Mesendoderm (in vitro differentiated cells): ENCODE results near the gene TMEM126B.
"Not testable (repeated sequence)": the region's sequence is repeated elsewhere in the genome, so short reads cannot be mapped to it uniquely, and the experiment has no call there.

Experiments
- DNase-seq: peaks from one replicate; pipeline ENCODE4 v3.0.0; 2013
- H2AK5ac ChIP-seq: 2 replicates; pipeline ENCODE4 v1.6.1; 2013; ENCODE audit warnings: low read length, inconsistent platforms
- H2BK120ac ChIP-seq: 2 replicates; pipeline ENCODE4 v1.6.1; 2013; ENCODE audit warnings: low read depth, mild to moderate bottlenecking, low read length, moderate library complexity, mixed read lengths
- H2BK15ac ChIP-seq: replicated peaks from 2 replicates; pipeline ENCODE4 v1.6.1; 2013; ENCODE audit warnings: low read depth, mild to moderate bottlenecking, moderate library complexity
- H2BK5ac ChIP-seq: 2 replicates; pipeline ENCODE4 v1.6.1; 2013; ENCODE audit warnings: low read length, inconsistent platforms
- H3K18ac ChIP-seq: 2 replicates; pipeline ENCODE4 v1.6.1; 2013; ENCODE audit warnings: mild to moderate bottlenecking, low read length, mixed read lengths
- H3K23ac ChIP-seq: one replicate; pipeline ENCODE4 v1.6.1; 2013; ENCODE audit warnings: low read length
- H3K27ac ChIP-seq: 2 replicates; pipeline ENCODE4 v1.5.1; 2013; ENCODE audit warnings: low read depth, mild to moderate bottlenecking, inconsistent platforms, low read length, moderate library complexity
- H3K27me3 ChIP-seq: 2 replicates; pipeline ENCODE4 v1.6.1; 2013; ENCODE audit warnings: low read length, control low read depth, mild to moderate bottlenecking, inconsistent platforms; ENCODE audit not compliant: insufficient read depth, poor library complexity
- H3K36me3 ChIP-seq: 2 replicates; pipeline ENCODE4 v1.6.1; 2013; ENCODE audit warnings: low read length, inconsistent platforms; ENCODE audit not compliant: control insufficient read depth, insufficient read depth
- H3K4ac ChIP-seq: one replicate; pipeline ENCODE4 v1.6.1; 2013; ENCODE audit warnings: low read depth, mild to moderate bottlenecking, low read length, moderate library complexity
- H3K4me1 ChIP-seq: 2 replicates; pipeline ENCODE4 v1.6.1; 2013; ENCODE audit warnings: low read depth, low read length, inconsistent platforms; ENCODE audit not compliant: control insufficient read depth
- H3K4me2 ChIP-seq: 2 replicates; pipeline ENCODE4 v1.6.1; 2013; ENCODE audit warnings: low read length
- H3K4me3 ChIP-seq: 2 replicates; pipeline ENCODE4 v1.5.1; 2013; ENCODE audit warnings: mild to moderate bottlenecking, low read length
- H3K56ac ChIP-seq: one replicate; pipeline ENCODE4 v1.6.1; 2013; ENCODE audit warnings: low read length
- H3K79me1 ChIP-seq: 2 replicates; pipeline ENCODE4 v1.6.1; 2013; ENCODE audit warnings: low read length, inconsistent platforms
- H3K79me2 ChIP-seq: 2 replicates; pipeline ENCODE4 v1.6.1; 2013; ENCODE audit warnings: mild to moderate bottlenecking, low read length; ENCODE audit not compliant: control insufficient read depth, insufficient read depth
- H3K9ac ChIP-seq: 2 replicates; pipeline ENCODE4 v1.6.1; 2013; ENCODE audit warnings: low read length, inconsistent platforms
- H4K5ac ChIP-seq: one replicate; pipeline ENCODE4 v1.6.1; 2013; ENCODE audit warnings: low read length
- H4K8ac ChIP-seq: one replicate; pipeline ENCODE4 v1.6.1; 2013; ENCODE audit warnings: low read depth, mild to moderate bottlenecking, control low read depth, low read length, moderate library complexity
- WGBS: extraction: QIAGEN DNeasy Blood & Tissue Kit; methylation state at CpG from one replicate; pipeline ENCODE4 v1.1.7; 2013; ENCODE audit warnings: low lambda C conversion rate, missing lambda C conversion rate; ENCODE audit not compliant: insufficient coverage; ENCODE audit errors: extremely low coverage; 5-methylcytosine and 5-hydroxymethylcytosine counted together

TMEM126B gene

DNA sequence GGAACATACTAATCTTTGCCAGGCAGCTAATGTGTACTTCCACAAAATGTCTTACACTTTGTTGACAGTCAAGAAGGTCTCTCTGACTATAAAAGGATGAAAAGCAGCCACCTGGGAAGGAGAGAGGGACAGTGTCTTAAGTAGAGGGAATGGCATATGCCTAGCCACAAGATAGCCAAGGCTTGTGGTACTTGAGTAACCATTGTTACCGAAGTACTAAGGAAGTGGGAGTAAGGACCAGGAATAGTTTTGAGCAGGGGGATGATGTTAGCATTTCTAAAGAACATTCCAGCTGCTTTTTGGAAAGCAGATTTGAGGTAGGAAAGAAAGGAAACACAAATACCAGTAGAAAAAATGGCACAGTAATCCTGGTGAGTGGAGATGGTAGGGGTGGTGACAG, 22.7 kb downstream of the TMEM126B start:
- no peak overlapping the region for H2BK120ac ChIP-seq
- H2BK15ac ChIP-seq: no peak overlapping the region
- no peaks in the 10 kb centered on the region for H3K79me2 ChIP-seq
- H3K4me2 ChIP-seq: no peak overlapping the region
- H4K8ac ChIP-seq: no peak overlapping the region
- H3K4ac ChIP-seq: no peak overlapping the region
- no peak overlapping the region for H3K27ac ChIP-seq
- H3K18ac ChIP-seq: no peak overlapping the region
- H3K56ac ChIP-seq: no peak overlapping the region
- H2AK5ac ChIP-seq: no peak overlapping the region
- no CpG with 5 or more reads among the region's 1 CpG for WGBS
- no peaks in the 10 kb centered on the region for H3K4me1 ChIP-seq
- no peak for DNase-seq
- no peak overlapping the region for H2BK5ac ChIP-seq
- H4K5ac ChIP-seq: no peak overlapping the region
- no peaks in the 10 kb centered on the region for H3K27me3 ChIP-seq
- H3K23ac ChIP-seq: no peak overlapping the region
- no peak overlapping the region for H3K9ac ChIP-seq
- no peak overlapping the region for H3K4me3 ChIP-seq
- H3K79me1 ChIP-seq: no peaks in the 10 kb centered on the region
- H3K36me3 ChIP-seq: no peaks in the 10 kb centered on the region

DNA sequence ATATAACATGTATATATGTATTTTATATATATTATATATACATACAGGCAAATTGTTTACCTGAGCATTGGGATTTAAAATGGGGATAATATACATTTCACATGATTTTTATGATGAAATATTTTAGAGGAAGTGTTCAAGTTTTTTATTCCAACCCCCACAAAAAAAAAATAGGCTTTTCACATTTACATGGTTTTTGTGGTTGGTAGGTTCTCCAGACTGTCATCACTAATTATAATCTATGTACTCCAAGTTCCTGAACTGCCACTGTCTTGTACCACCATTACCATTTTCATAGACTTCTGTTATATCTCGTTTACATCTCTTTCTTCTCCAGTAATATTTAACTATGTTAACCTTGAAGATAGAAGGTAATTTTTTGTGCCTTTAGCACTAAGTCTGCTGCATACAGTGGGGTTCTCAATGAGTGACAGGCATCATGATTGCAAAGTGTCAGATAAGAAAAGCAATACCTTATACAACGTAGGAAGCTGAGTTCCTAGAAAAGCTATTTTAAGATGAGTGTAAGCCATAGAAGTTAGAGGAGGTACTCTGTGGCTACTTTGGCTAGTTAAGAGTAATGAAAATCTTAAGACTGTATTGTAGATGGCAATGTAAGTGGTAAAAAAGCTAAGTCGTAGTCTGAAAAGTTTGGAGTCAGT, 24.5 kb downstream of the TMEM126B start:
- H3K4me2 ChIP-seq: no peak overlapping the region
- no peaks in the 10 kb centered on the region for H3K4me1 ChIP-seq
- no CpG with 5 or more reads among the region's 3 CpGs for WGBS
- no peaks in the 10 kb centered on the region for H3K27me3 ChIP-seq
- H3K56ac ChIP-seq: no peak overlapping the region
- H3K27ac ChIP-seq: no peak overlapping the region
- H4K5ac ChIP-seq: no peak overlapping the region
- no peak overlapping the region for H2BK5ac ChIP-seq
- H4K8ac ChIP-seq: no peak overlapping the region
- H2BK120ac ChIP-seq: no peak overlapping the region
- no peak overlapping the region for H2BK15ac ChIP-seq
- no peak for DNase-seq
- H3K18ac ChIP-seq: no peak overlapping the region
- no peak overlapping the region for H3K23ac ChIP-seq
- peaks cover 2% of the 10 kb centered on the region for H3K79me1 ChIP-seq
- no peaks in the 10 kb centered on the region for H3K36me3 ChIP-seq
- H3K4ac ChIP-seq: no peak overlapping the region
- H3K4me3 ChIP-seq: no peak overlapping the region
- H3K9ac ChIP-seq: no peak overlapping the region
- H3K79me2 ChIP-seq: no peaks in the 10 kb centered on the region
- H2AK5ac ChIP-seq: no peak overlapping the region

DNA sequence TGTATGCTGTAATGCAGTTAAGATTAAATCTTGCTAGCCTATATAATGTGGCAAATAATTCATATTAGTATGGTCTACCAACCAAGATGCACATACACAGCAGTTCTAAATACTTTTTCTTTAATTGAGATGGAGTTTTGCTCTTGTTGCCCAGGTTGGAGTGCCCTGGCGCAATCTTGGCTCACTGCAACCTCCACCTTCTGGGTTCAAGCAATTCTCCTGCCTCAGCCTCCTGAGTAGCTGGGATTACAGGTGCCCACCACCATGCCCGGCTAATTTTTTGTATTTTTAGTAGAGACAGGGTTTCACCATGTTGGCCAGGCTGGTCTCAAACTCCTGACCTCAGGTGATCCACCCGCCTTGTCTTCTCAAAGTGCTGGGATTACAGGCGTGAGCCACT, 25.9 kb downstream of the TMEM126B start:
- not testable (repeated sequence) for H3K9ac ChIP-seq, H3K36me3 ChIP-seq, H3K79me2 ChIP-seq, H3K4me2 ChIP-seq, H4K5ac ChIP-seq, H3K56ac ChIP-seq, H3K4me3 ChIP-seq, H3K79me1 ChIP-seq, H2BK120ac ChIP-seq, H4K8ac ChIP-seq, DNase-seq, H3K27me3 ChIP-seq, H3K4ac ChIP-seq, H3K4me1 ChIP-seq, H3K27ac ChIP-seq, H3K18ac ChIP-seq, H2BK5ac ChIP-seq, H3K23ac ChIP-seq, H2AK5ac ChIP-seq, H2BK15ac ChIP-seq
- WGBS: no CpG with 5 or more reads among the region's 4 CpGs

GRCh38 chr11:85656777-85657176, 28.4 kb downstream of the TMEM126B start:
- Histone ChIP-seq H4K8ac (no peak overlapping the region), H3K79me1 (peaks cover 2% of the 10 kb centered on the region), H3K79me2 (peaks cover 9% of the 10 kb centered on the region), H2BK120ac (no peak overlapping the region), H2BK5ac (no peak overlapping the region), H3K56ac (no peak overlapping the region), H3K27ac (no peak overlapping the region), H3K4me3 (no peak overlapping the region), H3K36me3 (no peaks in the 10 kb centered on the region), H2AK5ac (no peak overlapping the region), H3K4me2 (no peak overlapping the region), H2BK15ac (no peak overlapping the region), H3K27me3 (no peaks in the 10 kb centered on the region), H3K9ac (no peak overlapping the region), H3K23ac (no peak overlapping the region), H3K18ac (no peak overlapping the region), H4K5ac (no peak overlapping the region), H3K4ac (no peak overlapping the region), H3K4me1 (no peaks in the 10 kb centered on the region)
- no peak for DNase-seq
- no CpG with 5 or more reads among the region's 1 CpG for WGBS

- no peak overlapping the region for H2AK5ac ChIP-seq
- WGBS: no CpG with 5 or more reads among the region's 1 CpG
- no peaks in the 10 kb centered on the region for H3K36me3 ChIP-seq
- no peaks in the 10 kb centered on the region for H3K4me1 ChIP-seq
- no peak overlapping the region for H2BK5ac ChIP-seq
- H3K79me2 ChIP-seq: peaks cover 21% of the 10 kb centered on the region
- H3K4me3 ChIP-seq: no peak overlapping the region
- no peaks in the 10 kb centered on the region for H3K27me3 ChIP-seq
- H3K18ac ChIP-seq: no peak overlapping the region
- H3K9ac ChIP-seq: no peak overlapping the region
- H2BK15ac ChIP-seq: no peak overlapping the region
- H4K5ac ChIP-seq: no peak overlapping the region
- DNase-seq: no peak
- H3K27ac ChIP-seq: no peak overlapping the region
- H4K8ac ChIP-seq: no peak overlapping the region
- H3K56ac ChIP-seq: no peak overlapping the region
- H3K79me1 ChIP-seq: peaks cover 2% of the 10 kb centered on the region
- H3K4ac ChIP-seq: no peak overlapping the region
- H2BK120ac ChIP-seq: no peak overlapping the region
- H3K23ac ChIP-seq: no peak overlapping the region
- no peak overlapping the region for H3K4me2 ChIP-seq
These were observed 29.8 kb downstream of the TMEM126B start for GRCh38 chr11:85658180-85658579.
